Gastrocnemius medialis (tissue), 4 donors: Measurements from ENCODE around the gene CDH5. TPM values are rescaled to one million over a fixed set of nuclear protein-coding genes. Genes with fewer than 3 reads are reported as not detected.
A peak's percentile ranks its signal among the peaks of the same experiment; 100 is the strongest.

Source experiments
- ATAC-seq, 2 donors: fragments of 150-250 bp; one replicate each; pipeline ENCODE4 v1.9.1; 2016
- DNase-seq, 2 donors: peaks; one replicate each; pipeline ENCODE4 v3.0.0-alpha.2; 2019
- H3K27ac ChIP-seq, 4 donors: fragments of 200-600 bp; sonication (generic); 1 replicate in 1 of 4; 2 replicates in 3 of 4; pipeline ENCODE4 v1.5.1; 2016 to 2018; ENCODE audit warnings: mild to moderate bottlenecking in 2 of 4, moderate library complexity in 1 of 4
- H3K27me3 ChIP-seq, 3 donors: fragments of 200-600 bp; sonication (generic) in 2 of 3; 1 replicate in 1 of 3; 2 replicates in 2 of 3; pipeline versions ENCODE4 v1.5.1 to v1.6.0; 2016 to 2019; ENCODE audit warnings: mild to moderate bottlenecking in 1 of 3, moderate library complexity in 1 of 3
- H3K36me3 ChIP-seq, 2 donors: fragments of 200-600 bp; sonication (generic) in 1 of 2; one replicate each; pipeline ENCODE4 v1.5.1; 2017 to 2018
- H3K4me1 ChIP-seq, 2 donors: fragments of 200-600 bp; sonication (generic) in 1 of 2; one replicate each; pipeline ENCODE4 v1.5.1; 2016 to 2017; ENCODE audit warnings: mild to moderate bottlenecking in 2 of 2
- H3K4me3 ChIP-seq, 4 donors: fragments of 200-600 bp; sonication (generic) in 3 of 4; 1 replicate in 1 of 4; 2 replicates in 3 of 4; pipeline ENCODE4 v1.5.1; 2016 to 2019; ENCODE audit warnings: mild to moderate bottlenecking in 2 of 4
- H3K9me3 ChIP-seq, 3 donors: fragments of 200-600 bp; sonication (generic) in 2 of 3; 1 replicate in 1 of 3; 2 replicates in 2 of 3; pipeline ENCODE4 v1.5.1; 2016 to 2019
- POLR2A ChIP-seq, 2 donors: fragments of 450-650 bp; IDR thresholded peaks; one replicate each; pipeline ENCODE4 v1.6.1; 2017; ENCODE audit warnings: antibody characterized with exemption in 2 of 2, mild to moderate bottlenecking in 2 of 2, moderate library complexity in 2 of 2
- in situ Hi-C, 4 donors: fragments of 200-750 bp; cut with MboI; loops; one replicate each; pipeline versions ENCODE4 v1.15.0 to v1.8.0; 2017; ENCODE audit warnings: low sequenced_read_pairs in 4 of 4
- intact Hi-C: fragments of 100-400 bp; cut with DNase I; formaldehyde crosslinking; loops from one replicate; pipeline ENCODE4 v1.15.1; 2023; ENCODE audit warnings: low total_unique reads
- total RNA-seq, 4 donors: library from RNA; depleted of rRNA; stranded (reverse); fragments of >200 nt; gene quantifications; one replicate each; pipeline versions ENCODE4 v1.1.0 to v1.2.3, GENCODE V29; 2016
- TF ChIP-seq, protein P1 (sequence below), 5 experiments: fragments of 450-650 bp in 3 of 5; fragments of 200-600 bp in 2 of 5; sonication (generic) in 2 of 5; IDR thresholded peaks in 4 of 5; conservative IDR thresholded peaks in 1 of 5; 1 replicate in 4 of 5; 2 replicates in 1 of 5; pipeline ENCODE4 v1.5.1; 2016 to 2019; ENCODE audit warnings: antibody characterized with exemption in 5 of 5, mild to moderate bottlenecking in 3 of 5, moderate library complexity in 3 of 5

The CDH5 gene
- total RNA-seq, 4 donors from 2014 or later: 24.3 to 37.4 (median 31.7) TPM

DNA sequence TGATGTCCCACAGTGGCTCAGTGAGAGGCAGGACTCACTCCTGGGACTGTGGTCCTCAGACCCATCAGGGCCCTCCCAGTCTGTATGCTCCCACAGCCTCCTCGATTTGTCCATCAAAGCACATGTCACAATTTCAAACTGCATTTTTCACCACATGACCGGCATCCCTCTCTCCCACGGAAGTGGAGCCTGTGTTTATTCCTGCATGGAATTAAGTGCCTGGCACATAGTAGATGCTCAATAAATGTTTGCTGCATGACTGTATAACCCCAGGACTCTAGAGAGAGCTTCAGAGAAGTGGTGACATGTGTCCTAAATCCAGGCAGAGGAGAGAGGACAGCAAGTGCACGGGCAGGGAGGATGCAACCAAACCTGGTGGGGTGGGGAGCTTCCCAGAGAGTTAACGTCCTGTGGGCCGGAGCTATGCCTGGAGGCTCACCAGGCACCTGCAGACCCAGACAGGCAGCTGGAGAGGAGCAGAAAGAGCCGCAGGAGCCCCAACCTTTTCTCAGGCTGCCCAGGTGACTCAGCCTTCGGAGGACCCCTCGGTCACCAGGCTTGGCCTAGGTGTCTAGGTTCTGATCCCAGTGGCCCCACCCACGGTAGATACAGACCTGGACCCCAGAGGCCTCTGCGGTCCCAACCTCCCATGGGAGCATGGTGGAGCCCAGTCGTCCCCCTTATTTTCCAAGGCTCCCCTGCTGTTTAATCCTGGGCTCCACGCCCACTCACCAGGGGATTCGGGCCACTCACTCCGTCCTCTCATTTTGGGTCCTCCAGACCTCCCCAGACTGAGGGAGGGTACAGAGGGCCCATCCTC, 5.8 kb downstream of the CDH5 start:
- H3K4me3 ChIP-seq: no peak overlapping the region
- intact Hi-C loops: no loop called here
- no peaks in the 10 kb centered on the region for H3K9me3 ChIP-seq
- peak overlapping the region in 3 of 4 donors; percentile 26 to 84 (median 81) for H3K27ac ChIP-seq
- no peak for TF ChIP-seq POLR2A (IDR thresholded peaks at IDR 0.05)
- TF ChIP-seq, protein P1, sequence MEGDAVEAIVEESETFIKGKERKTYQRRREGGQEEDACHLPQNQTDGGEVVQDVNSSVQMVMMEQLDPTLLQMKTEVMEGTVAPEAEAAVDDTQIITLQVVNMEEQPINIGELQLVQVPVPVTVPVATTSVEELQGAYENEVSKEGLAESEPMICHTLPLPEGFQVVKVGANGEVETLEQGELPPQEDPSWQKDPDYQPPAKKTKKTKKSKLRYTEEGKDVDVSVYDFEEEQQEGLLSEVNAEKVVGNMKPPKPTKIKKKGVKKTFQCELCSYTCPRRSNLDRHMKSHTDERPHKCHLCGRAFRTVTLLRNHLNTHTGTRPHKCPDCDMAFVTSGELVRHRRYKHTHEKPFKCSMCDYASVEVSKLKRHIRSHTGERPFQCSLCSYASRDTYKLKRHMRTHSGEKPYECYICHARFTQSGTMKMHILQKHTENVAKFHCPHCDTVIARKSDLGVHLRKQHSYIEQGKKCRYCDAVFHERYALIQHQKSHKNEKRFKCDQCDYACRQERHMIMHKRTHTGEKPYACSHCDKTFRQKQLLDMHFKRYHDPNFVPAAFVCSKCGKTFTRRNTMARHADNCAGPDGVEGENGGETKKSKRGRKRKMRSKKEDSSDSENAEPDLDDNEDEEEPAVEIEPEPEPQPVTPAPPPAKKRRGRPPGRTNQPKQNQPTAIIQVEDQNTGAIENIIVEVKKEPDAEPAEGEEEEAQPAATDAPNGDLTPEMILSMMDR (IDR thresholded peaks at IDR 0.05 in 4 of 5, conservative IDR thresholded peaks at IDR 0.05 in 1 of 5): no peak
- no peaks in the 10 kb centered on the region for H3K4me1 ChIP-seq
- in situ Hi-C loops: no loop called here
- no peaks in the 10 kb centered on the region for H3K27me3 ChIP-seq
- ATAC-seq (no peak), DNase-seq (no peak)
- no peaks in the 10 kb centered on the region for H3K36me3 ChIP-seq

DNA sequence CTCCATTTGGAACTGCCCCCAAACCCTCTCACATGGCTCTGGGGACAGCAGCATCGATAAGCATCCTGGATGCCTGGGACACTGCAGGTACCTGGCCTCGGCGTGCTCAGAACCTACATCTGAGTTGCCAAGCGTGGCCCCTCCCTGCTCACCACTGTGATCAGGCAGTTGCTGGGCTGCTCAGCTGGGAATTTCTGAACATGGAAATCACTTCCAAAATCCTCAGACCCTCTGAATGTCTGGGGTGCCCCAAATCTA, 6.3 kb downstream of the CDH5 start:
- H3K36me3 ChIP-seq: no peaks in the 10 kb centered on the region
- no peaks in the 10 kb centered on the region for H3K27me3 ChIP-seq
- H3K27ac ChIP-seq: peak overlapping the region in 2 of 4 donors; percentile 26 to 81
- no peaks in the 10 kb centered on the region for H3K4me1 ChIP-seq
- no peak for ATAC-seq
- no peaks in the 10 kb centered on the region for H3K9me3 ChIP-seq
- H3K4me3 ChIP-seq: no peak overlapping the region
- intact Hi-C loops: no loop called here
- TF ChIP-seq POLR2A (IDR thresholded peaks at IDR 0.05): no peak
- TF ChIP-seq, protein P1 (IDR thresholded peaks at IDR 0.05 in 4 of 5, conservative IDR thresholded peaks at IDR 0.05 in 1 of 5): no peak
- in situ Hi-C loops: no loop called here
- no peak for DNase-seq

DNA sequence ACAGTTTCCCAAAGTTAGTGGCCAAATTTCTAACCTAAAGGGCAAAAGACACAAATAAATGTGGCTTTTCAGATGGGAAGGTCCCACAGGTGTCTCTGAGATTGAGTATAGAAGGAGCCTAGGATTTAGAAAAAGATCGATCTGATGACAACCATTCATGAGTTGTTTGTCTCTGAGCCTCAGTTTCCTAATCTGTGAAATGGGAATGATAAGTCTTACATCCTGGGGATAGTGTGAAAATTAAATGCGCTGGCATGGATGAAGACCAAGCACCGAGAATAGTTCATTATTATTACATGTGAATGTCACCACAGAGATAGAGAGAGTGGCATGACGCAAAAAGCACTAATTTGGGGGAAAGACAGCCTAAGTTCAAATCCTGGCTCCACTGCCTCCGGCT, 7.2 kb downstream of the CDH5 start:
- Histone ChIP-seq H3K36me3 (no peaks in the 10 kb centered on the region), H3K4me3 (no peak overlapping the region), H3K9me3 (no peaks in the 10 kb centered on the region), H3K4me1 (peaks cover 0 to 4% of the 10 kb centered on the region in 2 donors), H3K27ac (peak overlapping the region in 3 of 4 donors; percentile 25 to 81 (median 26)), H3K27me3 (no peaks in the 10 kb centered on the region)
- intact Hi-C loops: no loop called here
- in situ Hi-C loops: no loop called here
- TF ChIP-seq, protein P1 (IDR thresholded peaks at IDR 0.05 in 4 of 5, conservative IDR thresholded peaks at IDR 0.05 in 1 of 5): no peak
- TF ChIP-seq POLR2A (IDR thresholded peaks at IDR 0.05): no peak
- no peak for ATAC-seq
- DNase-seq: no peak

DNA sequence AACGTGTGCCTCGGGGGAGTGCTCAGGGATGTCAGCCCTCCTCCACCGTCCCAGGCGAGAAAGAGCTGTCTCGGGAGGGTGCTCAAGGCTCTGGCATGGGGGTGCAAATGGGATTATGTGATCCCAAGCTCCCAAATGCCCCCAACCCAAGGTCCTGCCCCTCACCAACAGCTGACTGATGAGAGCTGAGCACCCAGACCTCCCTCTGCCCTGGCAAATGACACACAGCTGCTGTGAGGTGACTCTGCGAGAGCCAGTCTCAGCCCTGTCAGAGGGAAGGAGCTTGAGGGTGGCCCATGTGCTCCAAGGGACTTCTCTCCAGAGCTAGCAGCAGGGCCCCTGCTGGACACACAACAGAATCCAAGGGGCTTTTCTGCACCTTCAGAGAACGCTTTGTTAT, 7.7 kb downstream of the CDH5 start:
- Histone ChIP-seq H3K4me1 (peaks cover 0 to 4% of the 10 kb centered on the region in 2 donors), H3K27me3 (no peaks in the 10 kb centered on the region)
- intact Hi-C loops: no loop called here

More for the DNA sequence above, 7.7 kb downstream of the CDH5 start:
- in situ Hi-C loops: no loop called here
- no peaks in the 10 kb centered on the region for H3K36me3 ChIP-seq
- ATAC-seq (no peak), DNase-seq (no peak)
- H3K9me3 ChIP-seq: no peaks in the 10 kb centered on the region
- TF ChIP-seq POLR2A (IDR thresholded peaks at IDR 0.05): no peak
- TF ChIP-seq, protein P1 (IDR thresholded peaks at IDR 0.05 in 4 of 5, conservative IDR thresholded peaks at IDR 0.05 in 1 of 5): no peak
- H3K4me3 ChIP-seq: no peak overlapping the region
- peak overlapping the region in 3 of 4 donors; percentile 23 to 81 (median 25) for H3K27ac ChIP-seq
